HG02852 (cell line): ENCODE measurements around the gene COMMD9.
"Not testable (repeated sequence)": the region's sequence is repeated elsewhere in the genome, so short reads cannot be mapped to it uniquely, and the experiment has no call there.

Experiments used
- ATAC-seq: cut with Tn5 transposase; IDR thresholded peaks from one replicate; pipeline ENCODE4 v1.9.1; 2021; ENCODE audit warnings: mild to moderate bottlenecking, moderate library complexity; ENCODE audit not compliant: unreplicated experiment

Gene COMMD9

GRCh38 chr11:36289226-36289852 lies at the start of gene COMMD9:
TSS of gene COMMD9 (minus strand) at chr11:36289424. CDS start at chr11:36289412, 12 bp downstream.
- ATAC-seq: peak; percentile 99

GRCh38 chr11:36333897-36334296 lies 44.7 kb upstream of the COMMD9 start:
- ATAC-seq: no peak

- ATAC-seq: no peak
Measured at GRCh38 chr11:36333468-36333867, 44.2 kb upstream of the COMMD9 start.

- no peak for ATAC-seq
Measured at GRCh38 chr11:36330411-36330810, 41.2 kb upstream of the COMMD9 start.

- ATAC-seq: no peak
Measured at GRCh38 chr11:36328966-36329673, 39.9 kb upstream of the COMMD9 start.

GRCh38 chr11:36326524-36327419 lies 37.5 kb upstream of the COMMD9 start:
- ATAC-seq: peak; percentile 75

GRCh38 chr11:36325403-36325802 lies 36.2 kb upstream of the COMMD9 start:
- ATAC-seq: not testable (repeated sequence)

GRCh38 chr11:36324956-36325355 lies 35.7 kb upstream of the COMMD9 start:
- ATAC-seq: not testable (repeated sequence)

GRCh38 chr11:36317992-36318391 lies 28.8 kb upstream of the COMMD9 start:
- ATAC-seq: no peak

GRCh38 chr11:36316049-36316448 lies 26.8 kb upstream of the COMMD9 start:
- no peak for ATAC-seq

GRCh38 chr11:36314434-36314767 lies 25.2 kb upstream of the COMMD9 start:
- ATAC-seq: no peak

GRCh38 chr11:36313750-36314433 lies 24.7 kb upstream of the COMMD9 start:
- ATAC-seq: no peak

GRCh38 chr11:36312611-36313472 lies 23.6 kb upstream of the COMMD9 start:
- ATAC-seq: no peak

- no peak for ATAC-seq
Measured at GRCh38 chr11:36311926-36312595, 22.8 kb upstream of the COMMD9 start.

GRCh38 chr11:36309779-36310178 lies 20.6 kb upstream of the COMMD9 start:
- ATAC-seq: no peak

- no peak for ATAC-seq
Measured at GRCh38 chr11:36308577-36308976, 19.4 kb upstream of the COMMD9 start.

- ATAC-seq: no peak
Measured at GRCh38 chr11:36306888-36307287, 17.7 kb upstream of the COMMD9 start.

GRCh38 chr11:36305047-36305446 lies 15.8 kb upstream of the COMMD9 start:
- no peak for ATAC-seq

- no peak for ATAC-seq
Measured at GRCh38 chr11:36304351-36304750, 15.1 kb upstream of the COMMD9 start.

- no peak for ATAC-seq
Measured at GRCh38 chr11:36300650-36301049, 11.4 kb upstream of the COMMD9 start.
